Measurements from ENCODE around the gene KLK2.

Gene KLK2

GRCh38 chr19:50908336-50908735 is 35.1 kb downstream of the KLK2 start:
- no peak overlapping the region for H3K4me3 ChIP-seq (ENCODE audit: low read depth, low read length)
- TF ChIP-seq CTCF (IDR thresholded peaks at IDR 0.05; ENCODE audit: low read depth, low read length), result no peak
- no peak for DNase-seq (ENCODE audit: low read depth, low spot score)
- in situ Hi-C loops (cut with HindIII; ENCODE audit: low sequenced_read_pairs), result no loop called here

- in situ Hi-C loops (cut with HindIII; ENCODE audit: low sequenced_read_pairs), result no loop called here
- no peak overlapping the region for H3K4me3 ChIP-seq (ENCODE audit: low read depth, low read length)
- no peak for TF ChIP-seq CTCF (IDR thresholded peaks at IDR 0.05; ENCODE audit: low read depth, low read length)
- DNase-seq (ENCODE audit: low read depth, low spot score), result no peak
Measured at GRCh38 chr19:50909240-50910070, 36.2 kb downstream of the KLK2 start.

GRCh38 chr19:50910722-50911121 is 37.5 kb downstream of the KLK2 start:
- TF ChIP-seq CTCF (IDR thresholded peaks at IDR 0.05; ENCODE audit: low read depth, low read length), result no peak
- no peak for DNase-seq (ENCODE audit: low read depth, low spot score)
- no peak overlapping the region for H3K4me3 ChIP-seq (ENCODE audit: low read depth, low read length)
- in situ Hi-C loops (cut with HindIII; ENCODE audit: low sequenced_read_pairs), result no loop called here

GRCh38 chr19:50911206-50912101 is 38.2 kb downstream of the KLK2 start, which contains the start of gene KLK4:
Gene KLK4 (minus strand): TSS chr19:50911395. CDS start chr19:50910738, 657 bp downstream.
- no peak within 1 kb of the TSS for H3K4me3 ChIP-seq (ENCODE audit: low read depth, low read length)
- no peak for TF ChIP-seq CTCF (IDR thresholded peaks at IDR 0.05; ENCODE audit: low read depth, low read length)
- in situ Hi-C loops (cut with HindIII; ENCODE audit: low sequenced_read_pairs), result no loop called here

GRCh38 chr19:50912102-50912599 is 38.9 kb downstream of the KLK2 start:
- TF ChIP-seq CTCF (IDR thresholded peaks at IDR 0.05; ENCODE audit: low read depth, low read length), result no peak
- in situ Hi-C loops (cut with HindIII; ENCODE audit: low sequenced_read_pairs), result no loop called here
- DNase-seq (ENCODE audit: low read depth, low spot score), result no peak
- no peak overlapping the region for H3K4me3 ChIP-seq (ENCODE audit: low read depth, low read length)

More at GRCh38 chr19:50911206-50912101, 38.2 kb downstream of the KLK2 start, which contains the start of gene KLK4:
- DNase-seq (ENCODE audit: low read depth, low spot score), result no peak

All from astrocyte of the spinal cord (primary cell).